ENCODE results near the gene OR6K3.

- TF ChIP-seq CTCF (IDR thresholded peaks at IDR 0.05) (no peak), POLR2AphosphoS5 (IDR thresholded peaks at IDR 0.05; ENCODE audit: low read depth, low read length) (no peak)
- TF ChIP-seq, protein P1, sequence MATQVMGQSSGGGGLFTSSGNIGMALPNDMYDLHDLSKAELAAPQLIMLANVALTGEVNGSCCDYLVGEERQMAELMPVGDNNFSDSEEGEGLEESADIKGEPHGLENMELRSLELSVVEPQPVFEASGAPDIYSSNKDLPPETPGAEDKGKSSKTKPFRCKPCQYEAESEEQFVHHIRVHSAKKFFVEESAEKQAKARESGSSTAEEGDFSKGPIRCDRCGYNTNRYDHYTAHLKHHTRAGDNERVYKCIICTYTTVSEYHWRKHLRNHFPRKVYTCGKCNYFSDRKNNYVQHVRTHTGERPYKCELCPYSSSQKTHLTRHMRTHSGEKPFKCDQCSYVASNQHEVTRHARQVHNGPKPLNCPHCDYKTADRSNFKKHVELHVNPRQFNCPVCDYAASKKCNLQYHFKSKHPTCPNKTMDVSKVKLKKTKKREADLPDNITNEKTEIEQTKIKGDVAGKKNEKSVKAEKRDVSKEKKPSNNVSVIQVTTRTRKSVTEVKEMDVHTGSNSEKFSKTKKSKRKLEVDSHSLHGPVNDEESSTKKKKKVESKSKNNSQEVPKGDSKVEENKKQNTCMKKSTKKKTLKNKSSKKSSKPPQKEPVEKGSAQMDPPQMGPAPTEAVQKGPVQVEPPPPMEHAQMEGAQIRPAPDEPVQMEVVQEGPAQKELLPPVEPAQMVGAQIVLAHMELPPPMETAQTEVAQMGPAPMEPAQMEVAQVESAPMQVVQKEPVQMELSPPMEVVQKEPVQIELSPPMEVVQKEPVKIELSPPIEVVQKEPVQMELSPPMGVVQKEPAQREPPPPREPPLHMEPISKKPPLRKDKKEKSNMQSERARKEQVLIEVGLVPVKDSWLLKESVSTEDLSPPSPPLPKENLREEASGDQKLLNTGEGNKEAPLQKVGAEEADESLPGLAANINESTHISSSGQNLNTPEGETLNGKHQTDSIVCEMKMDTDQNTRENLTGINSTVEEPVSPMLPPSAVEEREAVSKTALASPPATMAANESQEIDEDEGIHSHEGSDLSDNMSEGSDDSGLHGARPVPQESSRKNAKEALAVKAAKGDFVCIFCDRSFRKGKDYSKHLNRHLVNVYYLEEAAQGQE (IDR thresholded peaks at IDR 0.05; ENCODE audit: insufficient read depth in 1 of 2, low read depth in 2 of 2, low read length in 1 of 2), result no peak
Observed at GRCh38 chr1:158689110-158689509, 31.4 kb downstream of the OR6K3 start.

Data from Panc1 (cell line).